GM23338 (cell line): Measurements from ENCODE around the gene ZNF519. TPM values are rescaled to one million over a fixed set of nuclear protein-coding genes. Genes with fewer than 3 reads are reported as not detected.
"Not testable (repeated sequence)": the region's sequence is repeated elsewhere in the genome, so short reads cannot be mapped to it uniquely, and the experiment has no call there.

ENCODE experiments used
- ATAC-seq: fragments of 200-7000 bp; cut with Tn5 transposase; 3 replicates; pipeline ENCODE4 v1.9.1; 2020
- DNase-seq: peaks from one replicate; pipeline ENCODE4 v3.0.0-alpha.2; 2015; ENCODE audit warnings: low spot score
- H2AFZ ChIP-seq: fragments of 200-600 bp; sonication (generic); 2 replicates; pipeline ENCODE4 v1.8.0; 2016; ENCODE audit warnings: antibody characterized with exemption, mild to moderate bottlenecking, moderate library complexity
- H3F3A ChIP-seq: fragments of 200-600 bp; sonication (generic); replicated peaks from 2 replicates; pipeline ENCODE4 v1.8.0; 2017; ENCODE audit warnings: antibody characterized with exemption, mixed run types, low read depth
- H3K27ac ChIP-seq: fragments of 200-600 bp; sonication (generic); 2 replicates; pipeline ENCODE4 v1.6.1; 2016; ENCODE audit warnings: low read depth
- H3K27me3 ChIP-seq: fragments of 200-600 bp; sonication (generic); 2 replicates; pipeline ENCODE4 v1.8.0; 2016; ENCODE audit warnings: mild to moderate bottlenecking, mixed run types, moderate library complexity; ENCODE audit not compliant: insufficient read depth
- H3K36me3 ChIP-seq: fragments of 200-600 bp; sonication (generic); 2 replicates; pipeline ENCODE4 v1.8.0; 2016; ENCODE audit warnings: mild to moderate bottlenecking; ENCODE audit not compliant: insufficient read depth
- H3K4me1 ChIP-seq: fragments of 200-600 bp; sonication (generic); 2 replicates; pipeline ENCODE4 v1.8.0; 2016; ENCODE audit warnings: mild to moderate bottlenecking, moderate library complexity; ENCODE audit not compliant: insufficient read depth
- H3K4me2 ChIP-seq: fragments of 200-600 bp; sonication (generic); 2 replicates; pipeline ENCODE4 v1.7.1; 2017; ENCODE audit warnings: mixed run types
- H3K4me3 ChIP-seq: fragments of 200-600 bp; sonication (generic); 2 replicates; pipeline ENCODE4 v1.6.1; 2016; ENCODE audit warnings: mixed run types
- H3K79me2 ChIP-seq: fragments of 200-600 bp; sonication (generic); replicated peaks from 2 replicates; pipeline ENCODE4 v1.8.0; 2017; ENCODE audit warnings: mild to moderate bottlenecking; ENCODE audit not compliant: insufficient read depth
- H3K9me2 ChIP-seq: fragments of 200-600 bp; sonication (generic); 2 replicates; pipeline ENCODE4 v1.8.0; 2017; ENCODE audit not compliant: insufficient read depth
- H4K20me1 ChIP-seq: fragments of 200-600 bp; sonication (generic); replicated peaks from 2 replicates; pipeline ENCODE4 v1.8.0; 2017; ENCODE audit warnings: mild to moderate bottlenecking; ENCODE audit not compliant: insufficient read depth
- H3K27ac Mint-ChIP-seq: 2 replicates; pipeline ENCODE4 v1.8.0; 2020; ENCODE audit warnings: inconsistent platforms, mild to moderate bottlenecking, moderate library complexity, mixed read lengths
- H3K27me3 Mint-ChIP-seq: 3 replicates; pipeline ENCODE4 v1.8.0; 2022; ENCODE audit warnings: low read depth, mild to moderate bottlenecking, moderate library complexity, mixed read lengths, inconsistent platforms; ENCODE audit not compliant: insufficient read depth, poor library complexity
- H3K36me3 Mint-ChIP-seq: 3 replicates; pipeline ENCODE4 v1.8.0; 2021; ENCODE audit warnings: low read depth, mild to moderate bottlenecking, inconsistent platforms, moderate library complexity, mixed read lengths
- H3K4me1 Mint-ChIP-seq: 3 replicates; pipeline ENCODE4 v1.8.0; 2020; ENCODE audit warnings: mild to moderate bottlenecking, inconsistent platforms, mixed read lengths
- H3K4me3 Mint-ChIP-seq: 3 replicates; pipeline ENCODE4 v1.8.0; 2021; ENCODE audit warnings: moderate library complexity, mild to moderate bottlenecking, inconsistent platforms, mixed read lengths
- H3K9me3 Mint-ChIP-seq: 3 replicates; pipeline ENCODE4 v1.8.0; 2020; ENCODE audit warnings: moderate library complexity, mild to moderate bottlenecking, inconsistent platforms, mixed read lengths
- polyA plus RNA-seq: library from polyadenylated mRNA; unstranded; fragments of >200 nt; fragmentation: Nextera tagmentation; extraction: Ambion mirVana; gene quantifications from 2 replicates; pipeline ENCODE4 v1.2.1, GENCODE V29; 2016
- total RNA-seq: library from RNA; depleted of rRNA; stranded (reverse); fragments of >200 nt; shearing (Covaris generic); gene quantifications from 2 replicates; pipeline ENCODE4 v1.2.3, GENCODE V29; 2014

ZNF519 gene
- total and polyA plus RNA-seq, 2 experiments from 2014 or later: 29.4 to 54.6 TPM

DNA sequence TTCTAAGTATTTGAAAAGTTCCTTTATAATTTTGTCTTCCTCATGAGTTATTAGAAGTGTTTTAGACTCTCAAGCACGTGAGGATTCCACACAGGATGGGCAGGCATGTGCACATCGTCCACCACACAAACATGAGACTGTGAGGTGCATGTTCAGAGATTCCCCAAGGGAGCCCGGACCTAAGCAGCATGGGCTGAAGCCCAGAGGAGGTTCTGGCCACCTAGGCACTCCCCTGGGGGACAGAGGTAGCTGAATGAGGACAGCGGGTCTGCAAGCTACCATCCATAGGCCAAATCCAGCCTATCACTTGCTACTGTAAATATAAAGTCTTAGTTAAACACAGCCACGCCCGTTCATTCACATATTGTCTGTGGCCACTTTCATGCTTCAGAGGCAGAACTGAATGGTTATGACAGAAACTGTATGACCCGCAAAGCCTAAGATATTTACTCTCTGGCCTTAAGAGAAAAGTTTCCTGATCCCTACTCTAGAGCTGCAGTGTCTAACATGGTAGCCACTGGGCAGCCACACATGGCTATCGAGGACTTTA is 19.4 kb upstream of the ZNF519 start:
- H3K9me2 ChIP-seq, H3K4me1 ChIP-seq, H3F3A ChIP-seq, H3K27ac ChIP-seq, H3K27me3 Mint-ChIP-seq, H3K36me3 ChIP-seq, ATAC-seq, DNase-seq, H3K27ac Mint-ChIP-seq, H3K79me2 ChIP-seq, H4K20me1 ChIP-seq, H3K4me1 Mint-ChIP-seq, H2AFZ ChIP-seq, H3K4me3 ChIP-seq, H3K4me3 Mint-ChIP-seq, H3K27me3 ChIP-seq, H3K4me2 ChIP-seq, H3K36me3 Mint-ChIP-seq: not testable (repeated sequence)
- peaks cover 17% of the 10 kb centered on the region for H3K9me3 Mint-ChIP-seq

DNA sequence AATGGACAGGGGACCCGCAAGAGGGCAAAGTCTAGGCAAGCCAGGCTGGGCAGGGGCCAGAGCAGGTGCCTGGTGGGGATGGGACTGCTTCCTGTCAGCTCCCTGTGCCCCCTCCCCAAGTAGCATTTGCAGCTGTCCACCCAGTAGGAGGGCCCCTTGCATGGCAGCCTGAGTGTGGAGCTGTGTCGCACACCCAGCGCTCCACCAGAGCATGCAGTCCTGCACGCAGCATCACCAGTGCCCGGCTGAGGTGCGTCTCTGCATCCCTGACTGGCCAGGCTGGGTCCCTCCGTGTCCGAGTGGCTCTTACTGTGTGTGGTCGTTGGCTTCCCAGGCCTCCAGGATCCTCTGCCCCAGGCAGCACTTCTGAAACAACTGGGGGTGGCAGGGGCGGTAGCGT is 18.5 kb upstream of the ZNF519 start:
- not testable (repeated sequence) for H3K27ac Mint-ChIP-seq, H3K36me3 ChIP-seq, H3K36me3 Mint-ChIP-seq, H2AFZ ChIP-seq, H3K27me3 Mint-ChIP-seq, H3K27me3 ChIP-seq, ATAC-seq, H3K4me3 ChIP-seq, H3F3A ChIP-seq, H3K4me2 ChIP-seq, H3K4me1 ChIP-seq, DNase-seq, H3K9me2 ChIP-seq, H3K27ac ChIP-seq, H4K20me1 ChIP-seq, H3K79me2 ChIP-seq, H3K4me3 Mint-ChIP-seq, H3K4me1 Mint-ChIP-seq
- H3K9me3 Mint-ChIP-seq: peaks cover 17% of the 10 kb centered on the region

DNA sequence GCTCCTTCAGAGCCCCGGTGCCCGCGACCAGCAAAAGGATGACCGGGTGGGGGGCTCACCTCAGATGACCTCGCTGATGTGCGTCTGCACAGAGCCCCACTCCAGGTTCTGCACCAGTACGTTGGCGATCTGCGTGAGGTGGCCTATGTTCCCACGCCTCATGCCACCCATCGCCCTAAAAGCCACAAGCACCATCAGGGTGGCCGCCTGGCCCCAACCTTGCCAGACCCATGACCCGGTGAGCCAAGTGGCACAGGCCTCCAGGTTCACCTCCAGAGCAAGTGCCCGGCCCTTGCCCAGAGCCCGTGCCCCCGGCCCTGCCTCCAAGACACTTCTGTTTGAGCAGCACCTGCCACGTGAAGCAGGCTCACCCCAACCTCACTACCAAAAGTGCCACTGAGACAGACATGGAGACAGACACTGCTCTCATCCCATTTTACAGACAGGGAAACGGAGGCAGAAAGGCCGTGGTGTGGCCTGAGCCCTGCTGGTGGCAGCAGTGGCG is 17.7 kb upstream of the ZNF519 start:
- H3K27ac ChIP-seq, H3K4me1 Mint-ChIP-seq, H3K4me3 ChIP-seq, H4K20me1 ChIP-seq, H2AFZ ChIP-seq, H3K27ac Mint-ChIP-seq, H3K27me3 ChIP-seq, H3K9me2 ChIP-seq, H3K36me3 ChIP-seq, H3F3A ChIP-seq, H3K4me3 Mint-ChIP-seq, H3K27me3 Mint-ChIP-seq, ATAC-seq, H3K4me1 ChIP-seq, H3K36me3 Mint-ChIP-seq, DNase-seq, H3K4me2 ChIP-seq, H3K79me2 ChIP-seq: not testable (repeated sequence)
- H3K9me3 Mint-ChIP-seq: peaks cover 17% of the 10 kb centered on the region

DNA sequence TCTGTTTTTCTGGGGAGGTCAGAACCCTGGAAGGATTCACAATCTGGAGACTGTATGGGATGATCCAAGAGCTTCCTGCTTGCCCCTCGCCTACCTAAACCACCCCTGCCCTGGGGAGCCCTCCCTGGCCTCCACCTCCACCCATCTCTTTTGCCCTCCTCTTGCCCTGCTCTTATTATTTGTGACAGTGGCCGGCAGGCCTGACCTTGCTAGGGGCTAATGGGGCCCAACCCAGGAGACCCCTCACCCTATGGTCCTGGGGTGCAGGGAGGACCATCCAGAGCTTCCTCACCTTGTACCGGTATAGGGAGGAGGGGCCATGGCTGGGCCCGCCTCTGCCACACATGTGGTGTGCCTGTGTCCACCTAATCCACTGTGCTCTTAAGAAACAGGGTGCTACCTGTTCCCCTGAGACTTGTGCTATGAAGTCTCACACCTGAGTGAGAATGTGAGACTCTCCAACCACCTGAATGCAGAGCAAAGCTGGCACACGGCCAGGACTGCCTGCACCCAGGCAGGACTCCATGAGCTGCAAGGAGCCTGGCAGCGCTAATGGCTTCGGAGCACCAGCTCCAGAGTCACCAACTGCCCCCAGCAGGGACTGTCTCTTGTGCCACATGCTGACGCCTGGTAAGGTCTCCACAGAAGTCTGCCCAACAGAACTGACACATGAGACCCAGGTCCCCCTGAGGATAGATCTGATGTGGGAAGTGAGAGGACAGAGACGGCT is 17.1 kb upstream of the ZNF519 start:
- H3K27ac ChIP-seq, DNase-seq, ATAC-seq, H3K79me2 ChIP-seq, H3K4me3 ChIP-seq, H2AFZ ChIP-seq, H3K27me3 Mint-ChIP-seq, H3K4me1 ChIP-seq, H4K20me1 ChIP-seq, H3K4me3 Mint-ChIP-seq, H3K4me2 ChIP-seq, H3K36me3 ChIP-seq, H3F3A ChIP-seq, H3K27me3 ChIP-seq, H3K9me2 ChIP-seq, H3K36me3 Mint-ChIP-seq, H3K4me1 Mint-ChIP-seq, H3K27ac Mint-ChIP-seq: not testable (repeated sequence)
- H3K9me3 Mint-ChIP-seq: peaks cover 16% of the 10 kb centered on the region

DNA sequence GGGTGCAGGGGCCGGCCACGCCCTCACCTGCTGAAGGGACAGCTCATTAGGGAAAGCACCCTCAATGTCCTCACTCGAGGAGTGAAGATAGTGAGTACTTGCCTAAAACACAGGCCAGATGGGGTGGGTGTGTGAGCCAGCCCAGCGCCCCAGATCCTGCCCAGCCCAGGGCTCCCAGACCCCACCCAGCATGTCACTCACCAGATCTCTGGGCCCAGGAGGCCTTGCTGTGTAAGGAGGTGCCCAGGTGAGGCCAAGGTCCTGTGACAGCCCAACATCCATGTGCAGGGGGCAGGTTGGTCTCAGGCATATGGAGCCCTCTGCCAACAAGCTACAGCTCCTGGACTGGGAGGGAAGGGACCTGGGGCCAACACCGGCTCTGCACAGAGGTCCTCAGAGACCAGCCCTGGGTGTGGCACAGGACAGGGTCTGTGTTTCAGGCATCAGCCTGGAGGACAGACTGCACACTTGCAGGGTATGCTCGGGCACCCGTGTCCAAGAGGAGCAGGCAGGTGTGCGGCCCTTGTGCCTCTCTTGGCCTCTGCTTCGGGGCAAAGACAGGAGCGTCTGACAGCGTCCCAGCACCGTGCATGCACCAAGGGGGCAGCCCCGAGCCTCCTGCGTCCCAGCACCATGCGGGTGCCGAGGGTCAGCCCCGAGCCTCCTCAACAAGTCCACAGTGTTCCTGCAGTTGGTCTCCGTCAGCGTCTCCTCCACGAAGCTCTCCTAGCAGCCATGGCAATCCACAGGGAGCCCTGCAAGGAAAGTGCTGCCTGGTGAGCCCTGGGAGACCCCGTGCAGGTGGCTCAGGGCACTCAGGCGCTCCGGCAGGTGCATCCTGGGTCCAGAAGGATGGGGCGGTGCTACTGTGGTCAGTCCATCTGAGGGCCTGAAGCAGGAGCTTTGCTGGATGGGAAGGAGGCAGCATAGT is 16.0 kb upstream of the ZNF519 start:
- H4K20me1 ChIP-seq, H3K4me1 ChIP-seq, H3K79me2 ChIP-seq, H3K27ac Mint-ChIP-seq, H2AFZ ChIP-seq, H3K27me3 Mint-ChIP-seq, H3K36me3 ChIP-seq, H3K27ac ChIP-seq, H3K4me3 Mint-ChIP-seq, H3K4me1 Mint-ChIP-seq, H3K9me2 ChIP-seq, DNase-seq, H3K36me3 Mint-ChIP-seq, H3K27me3 ChIP-seq, H3F3A ChIP-seq, ATAC-seq, H3K4me2 ChIP-seq, H3K4me3 ChIP-seq: not testable (repeated sequence)
- peaks cover 13% of the 10 kb centered on the region for H3K9me3 Mint-ChIP-seq

DNA sequence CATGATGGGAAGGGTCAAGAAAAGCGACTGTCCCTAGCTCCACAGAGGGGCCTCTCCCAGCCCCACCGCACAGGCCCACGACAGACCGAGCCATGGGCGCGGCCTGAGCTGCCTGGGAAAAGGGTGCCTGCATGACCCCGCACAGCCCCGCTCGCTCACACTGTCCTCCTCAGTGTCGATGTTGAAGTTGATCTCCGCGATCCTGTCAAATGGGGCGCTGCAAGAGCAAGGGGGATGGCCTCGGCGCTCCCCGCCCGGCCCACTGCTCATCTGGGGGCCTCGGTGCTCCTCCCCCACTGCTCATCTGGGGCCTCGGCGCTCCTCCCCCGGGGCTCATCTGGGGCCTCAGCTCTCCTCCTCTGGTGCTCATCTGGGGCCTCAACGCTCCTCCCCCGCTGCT is 14.5 kb upstream of the ZNF519 start:
- peak; percentile 53 for ATAC-seq
- H3K4me2 ChIP-seq, H4K20me1 ChIP-seq, H3K27me3 ChIP-seq, H3K4me1 Mint-ChIP-seq, H3K27ac ChIP-seq, H3K79me2 ChIP-seq, H3K27ac Mint-ChIP-seq, H3K4me3 ChIP-seq, H3K36me3 Mint-ChIP-seq, H2AFZ ChIP-seq, H3K9me2 ChIP-seq, H3K4me1 ChIP-seq, H3K4me3 Mint-ChIP-seq, H3F3A ChIP-seq, H3K27me3 Mint-ChIP-seq, DNase-seq, H3K36me3 ChIP-seq: not testable (repeated sequence)
- H3K9me3 Mint-ChIP-seq: peaks cover 13% of the 10 kb centered on the region
